HEK293 (cell line): ENCODE data around the gene ATP6V0B.
A peak's percentile ranks its signal among the peaks of the same experiment; 100 is the strongest.

Experiments used
- CTCF ChIA-PET: fragments of 350-600 bp; formaldehyde crosslinking; extraction: SDS; loops from one replicate; lab custom pipeline; 2021; ENCODE audit warnings: antibody characterized with exemption; lab: Yijun Ruan, JAX
- POLR2A ChIA-PET: fragments of 300-600 bp; formaldehyde crosslinking; extraction: SDS; loops from one replicate; lab custom pipeline; 2020; ENCODE audit warnings: antibody characterized with exemption, inconsistent platforms; lab: Yijun Ruan, JAX
- H3K27ac ChIP-seq: fragments of 200-500 bp; sonication (Bioruptor generic); 2 replicates; pipeline ENCODE4 v1.5.1; 2014; ENCODE audit warnings: low read depth, low read length, control low read depth, inconsistent platforms; ENCODE audit errors: extremely low read depth
- H3K36me3 ChIP-seq, 2 experiments: fragments of 200-500 bp in 1 of 2; sonication (Bioruptor generic) in 1 of 2; 1 replicate in 1 of 2; 2 replicates in 1 of 2; pipeline ENCODE4 v1.5.1; 2014 to 2017; ENCODE audit warnings: inconsistent platforms in 2 of 2, low read length in 2 of 2; ENCODE audit not compliant: control insufficient read depth in 2 of 2, insufficient read depth in 1 of 2
- H3K4me1 ChIP-seq: fragments of 200-500 bp; sonication (Bioruptor generic); 2 replicates; pipeline ENCODE4 v1.5.1; 2014; ENCODE audit warnings: mild to moderate bottlenecking, low read length, inconsistent platforms; ENCODE audit not compliant: control insufficient read depth, insufficient read depth
- H3K4me3 ChIP-seq: 2 replicates; pipeline ENCODE4 v1.5.1; 2011; ENCODE audit warnings: low read depth, mild to moderate bottlenecking, control low read depth, low read length, moderate library complexity
- H3K9me3 ChIP-seq: fragments of 200-500 bp; sonication (Bioruptor generic); 2 replicates; pipeline ENCODE4 v1.5.1; 2014; ENCODE audit warnings: low read depth, low read length, inconsistent platforms; ENCODE audit not compliant: control insufficient read depth, insufficient read depth
- GLIS2 ChIP-seq: fragments of 450-650 bp; formaldehyde crosslinking; IDR thresholded peaks from 2 replicates; pipeline ENCODE4 v1.5.1; 2016; ENCODE audit warnings: missing biosample characterization, missing genetic modification characterization
- HOXA7 ChIP-seq: sonication (generic); formaldehyde crosslinking; IDR thresholded peaks from 2 replicates; pipeline ENCODE4 v1.8.1; 2022; ENCODE audit warnings: missing genetic modification reagents, borderline replicate concordance
- KLF8 ChIP-seq: fragments of 450-650 bp; formaldehyde crosslinking; IDR thresholded peaks from 2 replicates; pipeline ENCODE4 v1.5.1; 2016; ENCODE audit warnings: missing biosample characterization, missing genetic modification characterization
- SP3 ChIP-seq: fragments of 450-650 bp; formaldehyde crosslinking; IDR thresholded peaks from 2 replicates; pipeline ENCODE4 v1.5.1; 2016; ENCODE audit warnings: missing biosample characterization, missing genetic modification characterization
- ZBTB20 ChIP-seq: fragments of 450-650 bp; formaldehyde crosslinking; IDR thresholded peaks from 2 replicates; pipeline ENCODE4 v1.5.1; 2016; ENCODE audit warnings: missing biosample characterization, missing genetic modification characterization
- ZEB2 ChIP-seq: fragments of 450-650 bp; formaldehyde crosslinking; IDR thresholded peaks from 2 replicates; pipeline ENCODE4 v1.5.1; 2016; ENCODE audit warnings: missing biosample characterization, missing genetic modification characterization
- ZNF146 ChIP-seq: fragments of 450-650 bp; formaldehyde crosslinking; IDR thresholded peaks from 2 replicates; pipeline ENCODE4 v1.5.1; 2016; ENCODE audit warnings: missing biosample characterization, missing genetic modification characterization
- ZNF175 ChIP-seq: fragments of 450-650 bp; formaldehyde crosslinking; IDR thresholded peaks from 2 replicates; pipeline ENCODE4 v1.5.1; 2016; ENCODE audit warnings: missing biosample characterization, missing genetic modification characterization
- ZNF184 ChIP-seq: fragments of 450-650 bp; IDR thresholded peaks from 2 replicates; pipeline ENCODE4 v1.5.1; 2018; ENCODE audit warnings: missing biosample characterization, mild to moderate bottlenecking, missing genetic modification characterization
- ZNF2 ChIP-seq: fragments of 450-650 bp; formaldehyde crosslinking; IDR thresholded peaks from 2 replicates; pipeline ENCODE4 v1.5.1; 2016; ENCODE audit warnings: missing biosample characterization, missing genetic modification characterization
- ZNF202 ChIP-seq: fragments of 450-650 bp; formaldehyde crosslinking; IDR thresholded peaks from 2 replicates; pipeline ENCODE4 v1.5.1; 2016; ENCODE audit warnings: missing biosample characterization, missing genetic modification characterization, borderline replicate concordance
- ZNF391 ChIP-seq: fragments of 450-650 bp; formaldehyde crosslinking; IDR thresholded peaks from 2 replicates; pipeline ENCODE4 v1.5.1; 2016; ENCODE audit warnings: low read depth, missing biosample characterization, missing genetic modification characterization, borderline replicate concordance
- ZNF660 ChIP-seq: fragments of 450-650 bp; IDR thresholded peaks from 2 replicates; pipeline ENCODE4 v1.5.1; 2018; ENCODE audit warnings: missing biosample characterization, mild to moderate bottlenecking, missing genetic modification characterization
- ZNF768 ChIP-seq: fragments of 450-650 bp; formaldehyde crosslinking; IDR thresholded peaks from 2 replicates; pipeline ENCODE4 v1.5.1; 2018; ENCODE audit warnings: missing biosample characterization, mild to moderate bottlenecking, missing genetic modification characterization
- ZNF776 ChIP-seq: fragments of 450-650 bp; formaldehyde crosslinking; IDR thresholded peaks from 2 replicates; pipeline ENCODE4 v1.5.0; 2017; ENCODE audit warnings: missing biosample characterization, missing genetic modification characterization, borderline replicate concordance
- ZSCAN30 ChIP-seq: fragments of 450-650 bp; IDR thresholded peaks from 2 replicates; pipeline ENCODE4 v1.5.1; 2018; ENCODE audit warnings: missing biosample characterization, mild to moderate bottlenecking, missing genetic modification characterization, moderate library complexity
- TF ChIP-seq, protein P1 (sequence below): fragments of 450-650 bp; formaldehyde crosslinking; IDR thresholded peaks from 2 replicates; pipeline ENCODE4 v1.5.1; 2017; ENCODE audit warnings: missing biosample characterization, mild to moderate bottlenecking, missing genetic modification characterization, moderate library complexity
- TF ChIP-seq, protein P2 (sequence below): fragments of 450-650 bp; formaldehyde crosslinking; conservative IDR thresholded peaks from 2 replicates; pipeline ENCODE4 v1.5.1; 2016; ENCODE audit warnings: low read depth, missing biosample characterization, missing genetic modification characterization
- TF ChIP-seq, protein P3 (sequence below): fragments of 450-650 bp; formaldehyde crosslinking; IDR thresholded peaks from 2 replicates; pipeline ENCODE4 v1.5.1; 2017; ENCODE audit warnings: missing biosample characterization, missing genetic modification characterization
- TF ChIP-seq, protein P4 (sequence below): fragments of 450-650 bp; formaldehyde crosslinking; IDR thresholded peaks from 2 replicates; pipeline ENCODE4; 2016; ENCODE audit warnings: missing biosample characterization, missing genetic modification characterization
- TF ChIP-seq, protein P5 (sequence below): fragments of 450-650 bp; formaldehyde crosslinking; IDR thresholded peaks from 2 replicates; pipeline ENCODE4 v1.5.1; 2016; ENCODE audit warnings: missing biosample characterization, missing genetic modification characterization
- TF ChIP-seq, protein P6 (sequence below): fragments of 450-650 bp; formaldehyde crosslinking; IDR thresholded peaks from 2 replicates; pipeline ENCODE4 v1.5.1; 2016; ENCODE audit warnings: missing biosample characterization, missing genetic modification characterization

Gene ATP6V0B

DNA sequence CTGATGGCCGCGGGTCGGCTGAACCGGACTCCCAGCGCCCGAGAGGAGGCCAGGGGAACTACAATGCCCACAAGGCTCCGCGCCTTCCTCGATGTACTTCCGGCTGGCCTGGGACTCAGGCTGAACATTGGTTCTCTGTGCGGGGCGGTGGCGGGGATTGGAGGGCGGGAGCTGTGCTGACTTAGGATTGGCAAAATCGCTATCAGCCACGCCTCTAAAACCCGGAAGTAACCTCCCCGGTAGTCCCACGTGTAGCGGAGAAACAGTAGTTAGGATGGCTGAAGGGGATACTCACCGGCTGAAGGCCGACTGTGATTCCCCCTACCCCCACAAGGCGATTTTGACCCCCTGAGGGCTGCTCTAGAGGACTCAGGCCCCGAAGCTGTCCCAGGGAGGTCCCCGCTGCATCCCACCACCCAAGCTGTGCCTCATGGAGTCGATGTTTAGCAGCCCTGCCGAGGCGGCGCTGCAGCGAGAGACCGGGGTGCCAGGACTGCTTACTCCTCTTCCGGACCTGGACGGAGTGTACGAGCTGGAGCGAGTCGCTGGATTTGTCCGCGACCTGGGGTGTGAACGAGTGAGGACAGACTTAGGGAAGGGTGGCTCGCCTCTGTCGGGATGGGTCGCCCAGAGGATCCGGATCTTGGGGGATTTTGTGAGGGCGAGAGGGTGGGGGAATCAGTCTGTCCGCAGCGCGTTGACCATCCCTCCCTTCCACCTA lies 4.9 kb upstream of the ATP6V0B start, which contains the start of gene DPH2 (continued):
- TF ChIP-seq, protein P1, sequence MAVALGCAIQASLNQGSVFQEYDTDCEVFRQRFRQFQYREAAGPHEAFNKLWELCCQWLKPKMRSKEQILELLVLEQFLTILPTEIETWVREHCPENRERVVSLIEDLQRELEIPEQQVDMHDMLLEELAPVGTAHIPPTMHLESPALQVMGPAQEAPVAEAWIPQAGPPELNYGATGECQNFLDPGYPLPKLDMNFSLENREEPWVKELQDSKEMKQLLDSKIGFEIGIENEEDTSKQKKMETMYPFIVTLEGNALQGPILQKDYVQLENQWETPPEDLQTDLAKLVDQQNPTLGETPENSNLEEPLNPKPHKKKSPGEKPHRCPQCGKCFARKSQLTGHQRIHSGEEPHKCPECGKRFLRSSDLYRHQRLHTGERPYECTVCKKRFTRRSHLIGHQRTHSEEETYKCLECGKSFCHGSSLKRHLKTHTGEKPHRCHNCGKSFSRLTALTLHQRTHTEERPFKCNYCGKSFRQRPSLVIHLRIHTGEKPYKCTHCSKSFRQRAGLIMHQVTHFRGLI = no peak
- TF ChIP-seq SP3 (tag by site-specific recombination) = peak; percentile 90
- TF ChIP-seq ZNF660 (tag by site-specific recombination) = peak; percentile 56; the same call in 1 of the 2 replicates
- TF ChIP-seq, protein P2, sequence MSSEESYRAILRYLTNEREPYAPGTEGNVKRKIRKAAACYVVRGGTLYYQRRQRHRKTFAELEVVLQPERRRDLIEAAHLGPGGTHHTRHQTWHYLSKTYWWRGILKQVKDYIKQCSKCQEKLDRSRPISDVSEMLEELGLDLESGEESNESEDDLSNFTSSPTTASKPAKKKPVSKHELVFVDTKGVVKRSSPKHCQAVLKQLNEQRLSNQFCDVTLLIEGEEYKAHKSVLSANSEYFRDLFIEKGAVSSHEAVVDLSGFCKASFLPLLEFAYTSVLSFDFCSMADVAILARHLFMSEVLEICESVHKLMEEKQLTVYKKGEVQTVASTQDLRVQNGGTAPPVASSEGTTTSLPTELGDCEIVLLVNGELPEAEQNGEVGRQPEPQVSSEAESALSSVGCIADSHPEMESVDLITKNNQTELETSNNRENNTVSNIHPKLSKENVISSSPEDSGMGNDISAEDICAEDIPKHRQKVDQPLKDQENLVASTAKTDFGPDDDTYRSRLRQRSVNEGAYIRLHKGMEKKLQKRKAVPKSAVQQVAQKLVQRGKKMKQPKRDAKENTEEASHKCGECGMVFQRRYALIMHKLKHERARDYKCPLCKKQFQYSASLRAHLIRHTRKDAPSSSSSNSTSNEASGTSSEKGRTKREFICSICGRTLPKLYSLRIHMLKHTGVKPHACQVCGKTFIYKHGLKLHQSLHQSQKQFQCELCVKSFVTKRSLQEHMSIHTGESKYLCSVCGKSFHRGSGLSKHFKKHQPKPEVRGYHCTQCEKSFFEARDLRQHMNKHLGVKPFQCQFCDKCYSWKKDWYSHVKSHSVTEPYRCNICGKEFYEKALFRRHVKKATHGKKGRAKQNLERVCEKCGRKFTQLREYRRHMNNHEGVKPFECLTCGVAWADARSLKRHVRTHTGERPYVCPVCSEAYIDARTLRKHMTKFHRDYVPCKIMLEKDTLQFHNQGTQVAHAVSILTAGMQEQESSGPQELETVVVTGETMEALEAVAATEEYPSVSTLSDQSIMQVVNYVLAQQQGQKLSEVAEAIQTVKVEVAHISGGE (tag by site-specific recombination) = peak; percentile 75
- TF ChIP-seq ZNF184 = no peak
- peak; percentile 62; the same call in 1 of the 2 replicates for TF ChIP-seq GLIS2 (tag by site-specific recombination)
- TF ChIP-seq ZBTB20 (tag by site-specific recombination) = peak; percentile 63; the same call in 1 of the 2 replicates
- 0 out of 2 replicates have a peak, but pooled peaks have one; percentile 21 for TF ChIP-seq ZEB2 (tag by site-specific recombination)
- TF ChIP-seq KLF8 (tag by site-specific recombination) = peak; percentile 49; the same call in 1 of the 2 replicates
- TF ChIP-seq, protein P3, sequence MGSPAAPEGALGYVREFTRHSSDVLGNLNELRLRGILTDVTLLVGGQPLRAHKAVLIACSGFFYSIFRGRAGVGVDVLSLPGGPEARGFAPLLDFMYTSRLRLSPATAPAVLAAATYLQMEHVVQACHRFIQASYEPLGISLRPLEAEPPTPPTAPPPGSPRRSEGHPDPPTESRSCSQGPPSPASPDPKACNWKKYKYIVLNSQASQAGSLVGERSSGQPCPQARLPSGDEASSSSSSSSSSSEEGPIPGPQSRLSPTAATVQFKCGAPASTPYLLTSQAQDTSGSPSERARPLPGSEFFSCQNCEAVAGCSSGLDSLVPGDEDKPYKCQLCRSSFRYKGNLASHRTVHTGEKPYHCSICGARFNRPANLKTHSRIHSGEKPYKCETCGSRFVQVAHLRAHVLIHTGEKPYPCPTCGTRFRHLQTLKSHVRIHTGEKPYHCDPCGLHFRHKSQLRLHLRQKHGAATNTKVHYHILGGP (tag by site-specific recombination) = peak; percentile 99

DNA sequence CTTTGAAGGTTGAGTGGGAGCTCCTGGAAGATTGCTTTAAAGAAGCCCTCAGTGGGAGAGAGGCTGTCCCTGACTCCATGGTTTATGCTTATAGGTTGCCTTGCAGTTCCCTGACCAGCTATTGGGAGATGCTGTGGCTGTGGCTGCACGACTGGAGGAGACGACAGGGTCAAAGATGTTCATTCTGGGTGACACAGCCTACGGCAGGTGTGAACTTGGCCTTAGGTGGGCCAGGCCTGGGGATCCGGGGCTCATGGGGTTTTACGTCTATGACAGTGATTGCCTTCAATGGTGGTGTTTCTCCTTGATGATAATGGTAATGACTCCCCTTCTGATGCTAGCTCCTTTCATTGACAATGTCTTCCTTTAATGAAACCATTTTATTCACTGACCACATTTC lies 4.3 kb upstream of the ATP6V0B start:
- POLR2A ChIA-PET = interaction anchor here (0.8 to 1.7 kb wide), 2 partner anchors 21 to 320 kb away, joined by 3 to 5 read pairs; partner anchors contain the start of gene KDM4A
- TF ChIP-seq, protein P4, sequence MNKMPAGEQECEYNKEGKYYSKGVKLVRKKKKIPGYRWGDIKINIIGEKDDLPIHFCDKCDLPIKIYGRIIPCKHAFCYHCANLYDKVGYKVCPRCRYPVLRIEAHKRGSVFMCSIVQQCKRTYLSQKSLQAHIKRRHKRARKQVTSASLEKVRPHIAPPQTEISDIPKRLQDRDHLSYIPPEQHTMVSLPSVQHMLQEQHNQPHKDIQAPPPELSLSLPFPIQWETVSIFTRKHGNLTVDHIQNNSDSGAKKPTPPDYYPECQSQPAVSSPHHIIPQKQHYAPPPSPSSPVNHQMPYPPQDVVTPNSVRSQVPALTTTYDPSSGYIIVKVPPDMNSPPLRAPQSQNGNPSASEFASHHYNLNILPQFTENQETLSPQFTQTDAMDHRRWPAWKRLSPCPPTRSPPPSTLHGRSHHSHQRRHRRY (tag by site-specific recombination) = no peak
- TF ChIP-seq ZNF175 (tag by site-specific recombination) = no peak
- TF ChIP-seq HOXA7 (CRISPR knock-in tag) = no peak
- TF ChIP-seq, protein P5, sequence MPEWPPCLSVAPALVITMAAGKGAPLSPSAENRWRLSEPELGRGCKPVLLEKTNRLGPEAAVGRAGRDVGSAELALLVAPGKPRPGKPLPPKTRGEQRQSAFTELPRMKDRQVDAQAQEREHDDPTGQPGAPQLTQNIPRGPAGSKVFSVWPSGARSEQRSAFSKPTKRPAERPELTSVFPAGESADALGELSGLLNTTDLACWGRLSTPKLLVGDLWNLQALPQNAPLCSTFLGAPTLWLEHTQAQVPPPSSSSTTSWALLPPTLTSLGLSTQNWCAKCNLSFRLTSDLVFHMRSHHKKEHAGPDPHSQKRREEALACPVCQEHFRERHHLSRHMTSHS (tag by site-specific recombination) = no peak
- TF ChIP-seq ZNF776 (tag by site-specific recombination) = no peak
- TF ChIP-seq ZNF768 (tag by site-specific recombination) = no peak
- TF ChIP-seq ZSCAN30 (tag by site-specific recombination) = no peak
- TF ChIP-seq ZNF146 = no peak
- TF ChIP-seq ZNF2 = no peak
- TF ChIP-seq ZNF391 (tag by site-specific recombination) = no peak
- TF ChIP-seq, protein P6, sequence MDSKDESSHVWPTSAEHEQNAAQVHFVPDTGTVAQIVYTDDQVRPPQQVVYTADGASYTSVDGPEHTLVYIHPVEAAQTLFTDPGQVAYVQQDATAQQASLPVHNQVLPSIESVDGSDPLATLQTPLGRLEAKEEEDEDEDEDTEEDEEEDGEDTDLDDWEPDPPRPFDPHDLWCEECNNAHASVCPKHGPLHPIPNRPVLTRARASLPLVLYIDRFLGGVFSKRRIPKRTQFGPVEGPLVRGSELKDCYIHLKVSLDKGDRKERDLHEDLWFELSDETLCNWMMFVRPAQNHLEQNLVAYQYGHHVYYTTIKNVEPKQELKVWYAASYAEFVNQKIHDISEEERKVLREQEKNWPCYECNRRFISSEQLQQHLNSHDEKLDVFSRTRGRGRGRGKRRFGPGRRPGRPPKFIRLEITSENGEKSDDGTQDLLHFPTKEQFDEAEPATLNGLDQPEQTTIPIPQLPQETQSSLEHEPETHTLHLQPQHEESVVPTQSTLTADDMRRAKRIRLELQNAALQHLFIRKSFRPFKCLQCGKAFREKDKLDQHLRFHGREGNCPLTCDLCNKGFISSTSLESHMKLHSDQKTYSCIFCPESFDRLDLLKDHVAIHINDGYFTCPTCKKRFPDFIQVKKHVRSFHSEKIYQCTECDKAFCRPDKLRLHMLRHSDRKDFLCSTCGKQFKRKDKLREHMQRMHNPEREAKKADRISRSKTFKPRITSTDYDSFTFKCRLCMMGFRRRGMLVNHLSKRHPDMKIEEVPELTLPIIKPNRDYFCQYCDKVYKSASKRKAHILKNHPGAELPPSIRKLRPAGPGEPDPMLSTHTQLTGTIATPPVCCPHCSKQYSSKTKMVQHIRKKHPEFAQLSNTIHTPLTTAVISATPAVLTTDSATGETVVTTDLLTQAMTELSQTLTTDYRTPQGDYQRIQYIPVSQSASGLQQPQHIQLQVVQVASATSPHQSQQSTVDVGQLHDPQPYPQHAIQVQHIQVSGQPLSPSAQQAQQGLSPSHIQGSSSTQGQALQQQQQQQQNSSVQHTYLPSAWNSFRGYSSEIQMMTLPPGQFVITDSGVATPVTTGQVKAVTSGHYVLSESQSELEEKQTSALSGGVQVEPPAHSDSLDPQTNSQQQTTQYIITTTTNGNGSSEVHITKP (tag by site-specific recombination) = no peak
- no peak for TF ChIP-seq ZNF202 (tag by site-specific recombination)

More for the DNA sequence above, 4.3 kb upstream of the ATP6V0B start:
- no peaks in the 10 kb centered on the region for H3K4me1 ChIP-seq
- H3K9me3 ChIP-seq = no peaks in the 10 kb centered on the region
- CTCF ChIA-PET = interaction anchor here (0.6 to 1.2 kb wide), 4 partner anchors 17 to 700 kb away, joined by 3 to 7 read pairs (median 3); no protein-coding TSS in a partner anchor
- no peak overlapping the region for H3K27ac ChIP-seq
- H3K4me3 ChIP-seq = peak overlapping the region; percentile 89
- H3K36me3 ChIP-seq = peaks cover 0 to 53% of the 10 kb centered on the region in 2 experiments; a peak in 1 of 3 replicates
